Fibroblast of lung (primary cell): Measurements from ENCODE around the gene EDC4.

ENCODE experiments used
- EZH2 ChIP-seq: IDR thresholded peaks from 2 replicates; pipeline ENCODE4 v1.5.1; 2012; ENCODE audit warnings: low read length, control low read depth, mild to moderate bottlenecking; ENCODE audit errors: missing control alignments
- TF ChIP-seq, protein P1 (sequence below), 2 donors: IDR thresholded peaks in 1 of 2; conservative IDR thresholded peaks in 1 of 2; 1 replicate in 1 of 2; 2 replicates in 1 of 2; pipeline ENCODE4 v1.5.1; 2011 to 2012; ENCODE audit warnings: low read length in 2 of 2, control low read depth in 1 of 2, inconsistent platforms in 1 of 2, low read depth in 1 of 2, mild to moderate bottlenecking in 1 of 2

DNA sequence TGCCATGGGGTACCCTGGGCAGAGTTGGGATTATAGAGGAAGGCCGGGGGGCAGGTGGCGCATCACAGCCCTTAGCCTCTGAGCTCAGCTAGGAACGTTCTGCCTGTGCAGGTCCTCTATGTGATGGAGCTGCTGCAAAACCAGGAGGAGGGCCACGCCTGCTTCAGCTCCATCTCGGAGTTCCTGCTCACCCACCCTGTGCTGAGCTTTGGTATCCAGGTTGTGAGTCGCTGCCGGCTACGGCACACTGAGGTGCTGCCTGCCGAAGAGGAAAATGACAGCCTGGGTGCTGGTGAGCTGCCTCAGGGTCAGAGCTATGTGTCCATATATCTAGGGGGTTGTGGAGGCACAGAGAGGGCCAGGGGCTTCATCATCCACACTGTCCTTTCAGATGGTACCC lies 6.0 kb downstream of the EDC4 start:
- TF ChIP-seq, protein P1, sequence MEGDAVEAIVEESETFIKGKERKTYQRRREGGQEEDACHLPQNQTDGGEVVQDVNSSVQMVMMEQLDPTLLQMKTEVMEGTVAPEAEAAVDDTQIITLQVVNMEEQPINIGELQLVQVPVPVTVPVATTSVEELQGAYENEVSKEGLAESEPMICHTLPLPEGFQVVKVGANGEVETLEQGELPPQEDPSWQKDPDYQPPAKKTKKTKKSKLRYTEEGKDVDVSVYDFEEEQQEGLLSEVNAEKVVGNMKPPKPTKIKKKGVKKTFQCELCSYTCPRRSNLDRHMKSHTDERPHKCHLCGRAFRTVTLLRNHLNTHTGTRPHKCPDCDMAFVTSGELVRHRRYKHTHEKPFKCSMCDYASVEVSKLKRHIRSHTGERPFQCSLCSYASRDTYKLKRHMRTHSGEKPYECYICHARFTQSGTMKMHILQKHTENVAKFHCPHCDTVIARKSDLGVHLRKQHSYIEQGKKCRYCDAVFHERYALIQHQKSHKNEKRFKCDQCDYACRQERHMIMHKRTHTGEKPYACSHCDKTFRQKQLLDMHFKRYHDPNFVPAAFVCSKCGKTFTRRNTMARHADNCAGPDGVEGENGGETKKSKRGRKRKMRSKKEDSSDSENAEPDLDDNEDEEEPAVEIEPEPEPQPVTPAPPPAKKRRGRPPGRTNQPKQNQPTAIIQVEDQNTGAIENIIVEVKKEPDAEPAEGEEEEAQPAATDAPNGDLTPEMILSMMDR (conservative IDR thresholded peaks at IDR 0.05 in 1 of 2, IDR thresholded peaks at IDR 0.05 in 1 of 2; ENCODE audit: low read depth in 1 of 2, low read length in 2 of 2): no peak
- TF ChIP-seq EZH2: no peak
